Measurements from ENCODE around the gene MAEA.

GRCh38 chr4:1321486-1321885 is 31.8 kb downstream of the MAEA start:
- no peak for TF ChIP-seq GATA2 (IDR thresholded peaks at IDR 0.05; ENCODE audit: low read depth, low read length)
- no peak for TF ChIP-seq GATA3 (IDR thresholded peaks at IDR 0.05; ENCODE audit: low read depth, low read length)
